Brain microvascular endothelial cell (primary cell): ENCODE results near the gene CAP1.
"Not testable (repeated sequence)": the region's sequence is repeated elsewhere in the genome, so short reads cannot be mapped to it uniquely, and the experiment has no call there.

Source experiments
- DNase-seq: peaks from one replicate; pipeline ENCODE4 v3.0.0-alpha.2; 2020
- H3K27ac ChIP-seq: fragments of 250-450 bp; sonication (Bioruptor Pico); 2 replicates; pipeline ENCODE4 v1.5.1; 2020; ENCODE audit warnings: mild to moderate bottlenecking, moderate library complexity
- H3K27me3 ChIP-seq: fragments of 250-450 bp; sonication (Bioruptor Pico); replicated peaks from 2 replicates; pipeline ENCODE4 v1.5.1; 2020; ENCODE audit warnings: mild to moderate bottlenecking
- H3K36me3 ChIP-seq: fragments of 250-450 bp; sonication (Bioruptor Pico); replicated peaks from 2 replicates; pipeline ENCODE4 v1.5.1; 2020; ENCODE audit warnings: mild to moderate bottlenecking
- H3K4me3 ChIP-seq: 2 replicates; pipeline ENCODE4 v1.5.1; 2011; ENCODE audit warnings: low read depth, mild to moderate bottlenecking, control low read depth, low read length, moderate library complexity
- CTCF ChIP-seq: IDR thresholded peaks from 2 replicates; pipeline ENCODE4 v1.5.1; 2011; ENCODE audit warnings: low read depth, mild to moderate bottlenecking, moderate library complexity, low read length, control low read depth, inconsistent platforms; ENCODE audit errors: missing control alignments
- in situ Hi-C: cut with HindIII; loops from 2 replicates; pipeline ENCODE4 v1.10.0; 2017; ENCODE audit warnings: low sequenced_read_pairs, low pct_ligation_motif_present

Gene CAP1

GRCh38 chr1:40001456-40001855, 39.1 kb upstream of the CAP1 start:
- H3K4me3 ChIP-seq: no peak overlapping the region
- no peaks in the 10 kb centered on the region for H3K36me3 ChIP-seq
- DNase-seq: no peak
- H3K27me3 ChIP-seq: no peaks in the 10 kb centered on the region
- TF ChIP-seq CTCF: no peak
- in situ Hi-C loops: no loop called here
- H3K27ac ChIP-seq: no peak overlapping the region

- no peaks in the 10 kb centered on the region for H3K36me3 ChIP-seq
- no peak overlapping the region for H3K4me3 ChIP-seq
- in situ Hi-C loops: no loop called here
Measured at GRCh38 chr1:40003156-40004093, 37.1 kb upstream of the CAP1 start.

GRCh38 chr1:40004857-40005256, 35.7 kb upstream of the CAP1 start:
- no peak overlapping the region for H3K4me3 ChIP-seq
- in situ Hi-C loops: no loop called here
- no peaks in the 10 kb centered on the region for H3K27me3 ChIP-seq
- H3K36me3 ChIP-seq: no peaks in the 10 kb centered on the region
- no peak for TF ChIP-seq CTCF
- no peak for DNase-seq
- no peak overlapping the region for H3K27ac ChIP-seq

More at GRCh38 chr1:40003156-40004093, 37.1 kb upstream of the CAP1 start:
- Histone ChIP-seq H3K27me3 (no peaks in the 10 kb centered on the region), H3K27ac (no peak overlapping the region)
- no peak for TF ChIP-seq CTCF
- no peak for DNase-seq

- H3K27me3 ChIP-seq, H3K27ac ChIP-seq, H3K4me3 ChIP-seq, in situ Hi-C loops, DNase-seq, H3K36me3 ChIP-seq: not testable (repeated sequence)
Measured at GRCh38 chr1:40007481-40008034, 33.0 kb upstream of the CAP1 start.

GRCh38 chr1:40011198-40011597, 29.3 kb upstream of the CAP1 start:
- no peak for TF ChIP-seq CTCF
- in situ Hi-C loops: no loop called here
- Histone ChIP-seq H3K36me3 (no peaks in the 10 kb centered on the region), H3K27me3 (no peaks in the 10 kb centered on the region), H3K4me3 (no peak overlapping the region), H3K27ac (no peak overlapping the region)
- no peak for DNase-seq

GRCh38 chr1:40014253-40014706, 26.2 kb upstream of the CAP1 start:
- DNase-seq: no peak
- Histone ChIP-seq H3K4me3 (no peak overlapping the region), H3K36me3 (no peaks in the 10 kb centered on the region), H3K27me3 (no peaks in the 10 kb centered on the region), H3K27ac (peak overlapping the region; percentile 72)
- in situ Hi-C loops: no loop called here
- TF ChIP-seq CTCF: no peak
